PC-9 (cell line): Measurements from ENCODE around the gene PLEKHA5.

Experiments used
- CTCF ChIP-seq: fragments of 200-600 bp; sonication (generic); conservative IDR thresholded peaks from 2 replicates; pipeline ENCODE4 v1.6.1; 2017; ENCODE audit warnings: mixed run types, antibody characterized with exemption, mild to moderate bottlenecking, moderate library complexity
- EZH2 ChIP-seq: fragments of 200-600 bp; sonication (generic); IDR thresholded peaks from 2 replicates; pipeline ENCODE4 v1.8.0; 2017; ENCODE audit warnings: antibody characterized with exemption, low read depth

DNA sequence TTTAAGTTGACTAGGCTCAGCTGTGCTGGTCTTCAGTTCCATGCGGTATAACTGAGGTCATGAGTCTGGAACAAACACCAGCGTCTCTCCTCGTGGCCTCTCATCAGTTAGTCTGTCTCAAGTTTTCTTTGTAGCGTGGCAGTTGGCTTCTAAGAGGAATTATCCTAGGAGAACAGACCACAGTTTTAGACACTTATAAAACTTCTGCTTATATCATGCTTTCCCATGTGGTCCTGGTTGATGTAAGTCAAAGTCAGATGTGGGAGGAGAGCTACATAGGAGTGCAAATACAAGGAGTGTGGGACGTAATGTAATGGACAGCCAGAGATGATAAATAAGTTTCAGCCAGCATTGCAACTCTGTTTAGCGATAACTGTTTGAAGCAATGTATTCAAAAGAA, 14.8 kb downstream of the PLEKHA5 start:
- TF ChIP-seq EZH2 = no peak
- no peak for TF ChIP-seq CTCF
